Measurements from ENCODE around the gene DOCK6. TPM values are rescaled to one million over a fixed set of nuclear protein-coding genes. Genes with fewer than 3 reads are reported as not detected.

DOCK6 gene
- total and polyA plus RNA-seq, 2 experiments from 2014 or later = 17.4 to 36.8 TPM

- WGBS (ENCODE audit: low lambda C conversion rate, missing lambda C conversion rate) = 97% methylated on average over 5 of the region's 5 CpGs
- Histone ChIP-seq H3K4me1 (ENCODE audit: insufficient read depth) (peaks cover 26% of the 10 kb centered on the region), H3K4me2 (no peak overlapping the region), H3K27ac (no peak overlapping the region), H4K20me1 (ENCODE audit: insufficient read depth, poor library complexity, severe bottlenecking) (no peaks in the 10 kb centered on the region), H2AFZ (no peak overlapping the region), H3K9me2 (replicated peaks; ENCODE audit: insufficient read depth) (no peaks in the 10 kb centered on the region), H3K79me2 (peaks cover 67% of the 10 kb centered on the region), H3K9me3 (ENCODE audit: low read depth) (no peaks in the 10 kb centered on the region), H3K4me3 (no peak overlapping the region), H3K27me3 (no peaks in the 10 kb centered on the region), H3K36me3 (replicated peaks; ENCODE audit: insufficient read depth, low read depth) (no peaks in the 10 kb centered on the region)
- DNase-seq (ENCODE audit: low spot score) = no peak
- no peak for TF ChIP-seq EZH2phosphoT487 (IDR thresholded peaks at IDR 0.05; ENCODE audit: low read depth, severe bottlenecking, unreplicated experiment)
- no peak for TF ChIP-seq EZH2 (IDR thresholded peaks at IDR 0.05; ENCODE audit: borderline replicate concordance)
- TF ChIP-seq CTCF (IDR thresholded peaks at IDR 0.05; ENCODE audit: poor library complexity) = no peak
Observed at GRCh38 chr19:11191934-11192333, 70.4 kb downstream of the DOCK6 start.

DNA sequence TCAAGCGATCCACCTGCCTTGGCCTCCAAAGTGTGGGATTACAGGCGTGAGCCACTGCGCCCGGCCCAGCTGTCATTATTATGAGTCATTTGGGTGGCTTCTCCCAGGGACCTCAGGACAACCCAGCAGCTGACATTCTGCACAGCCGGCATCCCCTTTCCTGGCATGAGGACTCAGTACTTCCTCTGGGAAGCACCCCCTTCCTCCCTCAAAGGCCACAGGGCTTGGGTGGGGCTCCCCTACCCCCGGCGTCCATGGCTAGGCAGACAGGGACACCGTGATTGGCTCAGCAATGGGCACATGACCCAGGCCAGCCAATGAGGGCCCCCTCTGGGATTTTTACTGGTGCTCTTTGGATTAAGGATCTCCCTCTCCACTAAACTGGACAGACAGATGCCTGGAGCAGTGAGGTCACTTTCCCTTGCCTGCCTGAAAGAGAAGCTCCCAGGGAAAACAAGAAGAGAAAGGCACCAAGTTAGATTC, 71.0 kb downstream of the DOCK6 start:
- no peak for TF ChIP-seq EZH2 (IDR thresholded peaks at IDR 0.05; ENCODE audit: borderline replicate concordance)
- TF ChIP-seq CTCF (IDR thresholded peaks at IDR 0.05; ENCODE audit: poor library complexity) = no peak
- no peak for TF ChIP-seq EZH2phosphoT487 (IDR thresholded peaks at IDR 0.05; ENCODE audit: low read depth, severe bottlenecking, unreplicated experiment)
- Histone ChIP-seq H2AFZ (no peak overlapping the region), H4K20me1 (ENCODE audit: insufficient read depth, poor library complexity, severe bottlenecking) (no peaks in the 10 kb centered on the region), H3K9me3 (ENCODE audit: low read depth) (no peaks in the 10 kb centered on the region), H3K4me1 (ENCODE audit: insufficient read depth) (peaks cover 26% of the 10 kb centered on the region), H3K4me3 (no peak overlapping the region), H3K4me2 (no peak overlapping the region), H3K79me2 (peaks cover 60% of the 10 kb centered on the region), H3K27ac (no peak overlapping the region), H3K27me3 (no peaks in the 10 kb centered on the region), H3K36me3 (replicated peaks; ENCODE audit: insufficient read depth, low read depth) (no peaks in the 10 kb centered on the region), H3K9me2 (replicated peaks; ENCODE audit: insufficient read depth) (no peaks in the 10 kb centered on the region)
- DNase-seq (ENCODE audit: low spot score) = no peak
- WGBS (ENCODE audit: low lambda C conversion rate, missing lambda C conversion rate) = 84% methylated on average over 8 of the region's 8 CpGs

DNA sequence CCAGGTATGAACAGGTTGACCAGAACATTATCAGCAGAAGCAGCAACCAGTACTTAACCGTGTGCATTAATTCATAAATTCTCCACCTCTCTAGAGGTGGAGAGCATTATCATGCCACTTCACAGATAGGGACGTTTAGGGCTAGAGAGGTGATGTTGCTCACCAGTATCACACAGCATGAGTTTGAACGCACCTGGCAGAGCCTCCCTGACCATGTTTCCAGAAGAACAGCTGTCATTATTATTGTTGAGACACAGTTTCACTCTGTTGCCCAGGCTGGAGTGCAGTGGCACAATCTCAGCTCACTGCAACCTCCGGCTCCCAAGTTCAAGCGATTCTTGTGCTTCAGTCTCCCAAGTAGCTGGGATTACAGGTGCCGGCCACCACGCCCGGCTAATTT, 71.8 kb downstream of the DOCK6 start:
- Histone ChIP-seq H3K79me2 (peaks cover 55% of the 10 kb centered on the region), H2AFZ (no peak overlapping the region), H3K4me3 (no peak overlapping the region), H4K20me1 (ENCODE audit: insufficient read depth, poor library complexity, severe bottlenecking) (no peaks in the 10 kb centered on the region), H3K36me3 (replicated peaks; ENCODE audit: insufficient read depth, low read depth) (no peaks in the 10 kb centered on the region), H3K4me1 (ENCODE audit: insufficient read depth) (peaks cover 23% of the 10 kb centered on the region), H3K9me2 (replicated peaks; ENCODE audit: insufficient read depth) (no peaks in the 10 kb centered on the region), H3K9me3 (ENCODE audit: low read depth) (no peaks in the 10 kb centered on the region), H3K27ac (no peak overlapping the region), H3K27me3 (no peaks in the 10 kb centered on the region), H3K4me2 (peak overlapping the region; percentile 22)
- TF ChIP-seq EZH2 (IDR thresholded peaks at IDR 0.05; ENCODE audit: borderline replicate concordance) (no peak), EZH2phosphoT487 (IDR thresholded peaks at IDR 0.05; ENCODE audit: low read depth, severe bottlenecking, unreplicated experiment) (no peak), CTCF (IDR thresholded peaks at IDR 0.05; ENCODE audit: poor library complexity) (no peak)
- DNase-seq (ENCODE audit: low spot score) = no peak
- WGBS (ENCODE audit: low lambda C conversion rate, missing lambda C conversion rate) = 94% methylated on average over 8 of the region's 8 CpGs

DNA sequence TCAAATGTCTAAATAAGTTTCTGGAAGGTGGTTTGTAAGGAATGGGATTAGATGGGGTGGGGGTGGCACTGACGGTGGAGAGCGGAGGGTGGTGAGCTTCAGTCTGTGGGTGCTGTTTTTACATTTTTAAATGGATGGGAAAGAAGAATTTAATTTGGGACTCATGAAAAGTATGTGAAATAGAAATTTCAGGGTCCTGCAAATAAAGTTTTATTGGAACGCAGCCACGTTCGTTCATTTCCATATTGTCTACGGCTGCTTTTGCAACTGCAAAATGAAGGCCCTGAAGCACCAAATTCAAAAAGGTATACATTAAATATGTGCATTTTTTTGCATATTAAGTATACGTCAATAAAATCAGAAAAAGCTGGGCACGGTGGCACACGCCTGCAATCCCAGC, 74.9 kb downstream of the DOCK6 start:
- H3K79me2 ChIP-seq = peaks cover 42% of the 10 kb centered on the region
- no peaks in the 10 kb centered on the region for H3K27me3 ChIP-seq
- no peak overlapping the region for H3K4me2 ChIP-seq
- H2AFZ ChIP-seq = no peak overlapping the region
- no peaks in the 10 kb centered on the region for H3K9me2 ChIP-seq (replicated peaks; ENCODE audit: insufficient read depth)
- H3K36me3 ChIP-seq (replicated peaks; ENCODE audit: insufficient read depth, low read depth) = no peaks in the 10 kb centered on the region
- no peak overlapping the region for H3K4me3 ChIP-seq
- no peak for TF ChIP-seq CTCF (IDR thresholded peaks at IDR 0.05; ENCODE audit: poor library complexity)
- TF ChIP-seq EZH2phosphoT487 (IDR thresholded peaks at IDR 0.05; ENCODE audit: low read depth, severe bottlenecking, unreplicated experiment) = no peak
- TF ChIP-seq EZH2 (IDR thresholded peaks at IDR 0.05; ENCODE audit: borderline replicate concordance) = no peak
- H4K20me1 ChIP-seq (ENCODE audit: insufficient read depth, poor library complexity, severe bottlenecking) = no peaks in the 10 kb centered on the region
- 96% methylated on average over 9 of the region's 9 CpGs for WGBS (ENCODE audit: low lambda C conversion rate, missing lambda C conversion rate)
- DNase-seq (ENCODE audit: low spot score) = no peak
- H3K4me1 ChIP-seq (ENCODE audit: insufficient read depth) = peaks cover 13% of the 10 kb centered on the region
- no peak overlapping the region for H3K27ac ChIP-seq
- H3K9me3 ChIP-seq (ENCODE audit: low read depth) = no peaks in the 10 kb centered on the region

Measured in hepatocyte (in vitro differentiated cells).